ENCODE measurements around the gene MCF2L2.
"Not testable (repeated sequence)": the region's sequence is repeated elsewhere in the genome, so short reads cannot be mapped to it uniquely, and the experiment has no call there.

MCF2L2 gene, protein sequence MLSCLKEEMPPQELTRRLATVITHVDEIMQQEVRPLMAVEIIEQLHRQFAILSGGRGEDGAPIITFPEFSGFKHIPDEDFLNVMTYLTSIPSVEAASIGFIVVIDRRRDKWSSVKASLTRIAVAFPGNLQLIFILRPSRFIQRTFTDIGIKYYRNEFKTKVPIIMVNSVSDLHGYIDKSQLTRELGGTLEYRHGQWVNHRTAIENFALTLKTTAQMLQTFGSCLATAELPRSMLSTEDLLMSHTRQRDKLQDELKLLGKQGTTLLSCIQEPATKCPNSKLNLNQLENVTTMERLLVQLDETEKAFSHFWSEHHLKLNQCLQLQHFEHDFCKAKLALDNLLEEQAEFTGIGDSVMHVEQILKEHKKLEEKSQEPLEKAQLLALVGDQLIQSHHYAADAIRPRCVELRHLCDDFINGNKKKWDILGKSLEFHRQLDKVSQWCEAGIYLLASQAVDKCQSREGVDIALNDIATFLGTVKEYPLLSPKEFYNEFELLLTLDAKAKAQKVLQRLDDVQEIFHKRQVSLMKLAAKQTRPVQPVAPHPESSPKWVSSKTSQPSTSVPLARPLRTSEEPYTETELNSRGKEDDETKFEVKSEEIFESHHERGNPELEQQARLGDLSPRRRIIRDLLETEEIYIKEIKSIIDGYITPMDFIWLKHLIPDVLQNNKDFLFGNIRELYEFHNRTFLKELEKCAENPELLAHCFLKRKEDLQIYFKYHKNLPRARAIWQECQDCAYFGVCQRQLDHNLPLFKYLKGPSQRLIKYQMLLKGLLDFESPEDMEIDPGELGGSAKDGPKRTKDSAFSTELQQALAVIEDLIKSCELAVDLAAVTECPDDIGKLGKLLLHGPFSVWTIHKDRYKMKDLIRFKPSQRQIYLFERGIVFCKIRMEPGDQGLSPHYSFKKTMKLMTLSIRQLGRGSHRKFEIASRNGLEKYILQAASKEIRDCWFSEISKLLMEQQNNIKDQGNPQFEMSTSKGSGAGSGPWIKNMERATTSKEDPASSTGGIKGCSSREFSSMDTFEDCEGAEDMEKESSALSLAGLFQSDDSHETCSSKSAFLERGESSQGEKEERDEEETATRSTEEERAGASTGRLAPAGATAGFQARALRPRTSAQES

DNA sequence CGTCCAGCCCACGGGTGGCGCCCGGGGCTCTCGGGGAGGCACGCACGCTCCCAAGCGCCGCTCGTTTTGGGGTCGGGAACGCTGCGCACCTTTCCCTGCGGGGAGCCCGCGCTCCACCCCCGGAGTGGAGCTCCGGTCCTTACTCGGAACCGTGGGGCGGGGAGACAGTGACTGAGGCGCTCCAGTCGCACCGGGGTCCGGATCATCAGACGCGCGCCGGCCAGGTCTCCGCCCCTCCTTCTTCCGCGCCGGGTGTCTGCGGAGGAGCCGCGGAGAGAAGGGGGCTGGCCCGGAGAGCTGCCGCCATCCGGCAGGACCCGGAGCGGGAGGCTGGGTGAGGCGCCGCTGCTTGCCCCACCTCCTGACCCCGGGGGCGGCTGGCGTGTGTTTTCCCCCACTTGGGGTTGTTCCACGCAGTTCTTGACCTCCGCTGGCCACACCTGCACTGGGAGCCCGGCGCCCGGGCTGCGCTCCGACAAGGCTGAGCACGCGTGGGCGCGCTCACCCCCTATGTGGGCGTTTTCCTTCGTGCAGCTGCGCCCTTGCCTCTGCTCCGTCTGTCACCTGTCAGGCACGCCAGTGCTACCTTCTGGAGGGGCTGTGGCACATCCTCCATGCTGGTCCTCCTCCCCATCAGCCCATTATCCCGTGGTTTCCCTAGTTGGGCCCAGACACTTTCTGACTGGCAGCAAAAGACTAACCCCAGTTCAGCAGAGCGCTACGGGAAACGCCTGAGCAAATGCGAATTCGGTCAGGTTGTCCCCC, at the start of gene MCF2L2:
Gene MCF2L2, minus strand, starts transcription at position 173 of the 765 bp plus-strand sequence. CDS start 642 bp downstream, outside the sequence.
- DNase-seq, result peak; percentile 79

DNA sequence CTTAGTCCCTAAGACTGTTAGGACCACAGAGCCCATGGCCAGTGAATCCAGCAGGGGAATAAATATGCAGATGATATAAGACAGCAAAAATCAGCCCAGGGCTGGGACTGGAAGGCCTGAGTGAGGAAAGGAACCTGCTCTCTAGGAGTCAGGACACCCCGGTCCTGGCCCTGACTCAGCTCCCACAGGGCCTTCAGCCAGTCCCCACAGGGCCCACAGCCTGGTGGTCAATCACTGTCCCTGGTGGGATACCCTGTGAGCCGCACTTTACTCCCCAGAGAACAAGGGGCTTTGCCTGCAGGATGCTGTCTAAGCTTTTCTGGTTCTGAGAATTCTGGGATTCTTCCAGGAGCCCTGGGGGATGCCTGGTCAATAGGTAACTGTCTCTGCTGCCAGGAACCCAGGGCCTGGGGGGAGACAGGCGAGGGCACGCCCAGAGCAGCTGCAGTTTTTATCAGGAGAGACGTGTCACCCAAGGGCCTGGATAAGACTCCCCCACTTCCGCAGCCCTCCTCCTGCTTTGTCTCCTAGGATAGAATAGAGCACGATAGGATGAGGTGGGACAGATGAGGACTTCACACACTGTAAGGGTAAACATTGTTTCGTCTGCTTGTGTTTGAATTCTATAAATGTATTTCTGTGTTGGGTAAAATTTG, 49.5 kb upstream of the MCF2L2 start:
- no peak for DNase-seq

DNA sequence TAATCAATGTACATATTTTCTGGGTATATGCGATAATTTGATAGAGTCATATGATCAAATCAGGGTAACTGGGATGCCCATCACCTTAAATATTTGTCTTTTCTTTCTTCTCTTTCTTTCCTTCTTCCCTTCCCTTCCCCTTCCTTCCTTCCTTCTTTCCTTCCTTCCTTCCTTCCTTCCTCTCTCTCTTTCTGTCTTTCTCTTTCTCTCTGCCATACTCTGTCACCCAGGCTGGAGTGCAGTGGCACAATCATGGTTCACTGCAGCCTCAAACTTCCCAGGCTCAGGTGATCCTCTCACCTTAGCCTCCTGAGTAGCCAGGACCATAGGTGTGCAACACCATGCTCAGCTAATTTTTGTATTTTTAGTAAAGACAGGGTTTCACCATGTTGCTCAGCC, 47.3 kb upstream of the MCF2L2 start:
- not testable (repeated sequence) for DNase-seq

DNA sequence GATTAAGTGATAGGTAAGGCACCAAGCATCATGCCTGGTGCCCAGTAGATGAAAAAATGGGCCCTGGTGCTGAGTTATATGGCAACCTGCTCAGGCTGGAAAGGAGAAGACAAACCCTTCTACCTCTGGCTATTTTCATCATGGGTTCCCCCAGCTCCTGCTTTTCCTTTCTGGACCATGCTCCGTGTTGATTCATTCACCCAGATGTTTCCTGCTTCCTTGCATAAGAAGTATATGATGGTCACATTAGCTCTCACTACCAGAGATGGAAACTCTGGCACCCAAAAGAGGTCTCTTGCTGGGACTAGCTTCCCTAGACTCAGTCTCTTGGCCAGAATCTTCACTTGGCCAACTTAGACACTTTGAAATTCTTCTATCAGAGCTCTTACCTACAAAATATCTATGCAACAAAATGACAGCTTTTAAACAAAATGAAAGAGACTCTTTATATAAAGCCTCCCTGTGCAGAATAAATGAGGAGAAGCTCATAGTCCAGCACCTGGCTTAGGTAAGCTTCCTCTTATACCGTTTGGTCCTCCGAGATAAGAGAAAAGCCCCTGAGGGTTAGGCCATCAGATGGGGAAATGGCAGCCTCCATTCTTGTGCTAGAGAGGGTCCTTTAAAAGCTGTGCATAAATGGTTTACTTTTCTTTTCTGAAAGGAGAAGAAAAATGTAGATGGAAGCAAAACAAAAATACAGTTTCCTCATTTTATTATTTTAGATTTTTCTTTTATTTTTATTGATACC, 46.8 kb upstream of the MCF2L2 start:
- DNase-seq, result no peak

DNA sequence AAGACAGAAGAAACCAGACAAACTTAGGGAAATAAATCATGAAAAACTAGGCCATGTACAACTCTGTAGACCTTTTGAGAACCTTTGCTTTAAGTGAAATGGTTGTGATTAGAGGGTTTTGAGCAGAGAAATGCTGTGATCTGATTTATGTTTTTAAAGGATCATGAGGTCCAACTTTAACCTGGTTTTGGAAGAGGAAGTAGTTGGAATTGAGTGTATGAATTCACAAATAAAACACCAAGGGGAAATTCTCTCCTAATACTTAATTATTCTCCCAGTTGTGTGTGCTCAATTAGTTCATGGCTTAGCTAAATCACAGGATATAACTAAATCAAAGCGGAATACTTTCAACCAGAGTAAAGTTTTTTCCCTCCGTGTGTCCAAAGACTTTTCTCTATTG, 45.5 kb upstream of the MCF2L2 start:
- DNase-seq, result no peak

DNA sequence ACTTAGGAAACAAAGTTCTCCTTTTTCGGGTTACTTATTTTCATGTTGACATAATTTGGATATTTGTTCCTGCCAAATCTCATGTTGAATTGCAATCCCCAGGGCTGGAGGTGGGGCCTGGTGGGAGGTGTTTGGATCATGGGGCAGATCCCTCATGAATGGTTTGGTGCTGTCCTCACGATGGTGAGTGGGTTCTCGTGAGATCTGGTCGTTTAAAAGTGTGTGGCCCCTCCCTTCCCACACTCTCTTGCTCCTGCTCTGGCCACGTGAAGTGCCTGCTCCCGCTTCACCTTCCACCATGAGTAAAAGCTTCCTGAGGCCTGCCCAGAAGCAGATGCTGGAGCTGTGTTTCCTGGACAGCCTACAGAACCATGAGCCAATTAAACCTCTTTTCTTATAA, 43.7 kb upstream of the MCF2L2 start:
- DNase-seq, result no peak

DNA sequence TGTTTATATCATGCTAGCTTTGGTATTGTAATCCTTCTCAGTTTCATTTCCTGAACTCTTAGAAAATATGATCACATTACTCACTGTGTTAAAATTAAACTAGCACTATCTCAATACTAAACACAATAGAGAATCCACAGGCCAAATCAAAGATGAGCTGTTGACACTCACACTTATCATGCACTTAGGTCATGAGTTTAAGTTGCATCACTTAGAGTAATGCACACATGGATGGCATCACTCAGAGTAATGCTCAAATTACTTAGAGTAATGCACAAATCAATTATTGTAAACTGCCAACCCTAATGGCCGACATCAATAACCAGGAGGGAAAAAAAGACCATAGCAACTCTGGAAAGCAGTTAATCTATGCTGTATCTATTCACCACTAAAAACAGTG, 40.0 kb upstream of the MCF2L2 start:
- no peak for DNase-seq

DNA sequence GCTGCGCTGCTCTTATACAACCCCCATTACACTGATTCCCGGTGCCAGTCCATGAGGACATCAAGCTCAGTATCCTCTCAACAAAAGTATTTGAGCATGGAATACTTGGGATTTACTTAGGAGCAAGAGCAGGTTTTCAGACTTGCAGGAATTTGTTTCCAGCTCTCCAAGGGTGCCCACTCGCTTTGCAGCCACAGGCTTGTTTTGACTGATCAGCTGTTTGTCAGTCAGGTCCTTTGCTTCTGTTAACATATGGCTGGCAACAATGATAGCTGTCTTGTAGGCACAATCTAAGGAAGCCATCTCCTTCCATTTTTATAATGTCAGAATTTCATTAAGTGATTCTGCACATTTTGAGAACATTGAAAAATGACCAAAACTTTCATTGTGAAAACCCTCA, 38.2 kb upstream of the MCF2L2 start:
- DNase-seq, result no peak

DNA sequence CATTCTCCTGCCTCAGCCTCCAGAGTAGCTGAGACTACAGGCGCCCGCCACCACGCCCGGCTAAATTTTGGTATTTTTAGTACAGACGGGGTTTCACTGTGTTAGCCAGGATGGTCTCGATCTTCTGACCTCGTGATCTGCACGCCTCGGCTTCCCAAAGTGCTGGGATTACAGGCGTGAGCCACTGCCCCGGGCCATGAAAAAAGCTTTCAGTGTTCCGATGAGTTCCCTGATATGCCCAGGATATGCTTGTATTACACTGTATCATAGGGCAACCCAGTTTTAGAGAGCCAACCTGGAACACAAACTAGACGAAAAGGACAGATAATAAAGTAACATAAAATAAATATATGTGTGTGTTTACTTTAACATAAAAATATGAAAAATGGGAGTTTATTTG, 37.3 kb upstream of the MCF2L2 start:
- DNase-seq, result not testable (repeated sequence)

DNA sequence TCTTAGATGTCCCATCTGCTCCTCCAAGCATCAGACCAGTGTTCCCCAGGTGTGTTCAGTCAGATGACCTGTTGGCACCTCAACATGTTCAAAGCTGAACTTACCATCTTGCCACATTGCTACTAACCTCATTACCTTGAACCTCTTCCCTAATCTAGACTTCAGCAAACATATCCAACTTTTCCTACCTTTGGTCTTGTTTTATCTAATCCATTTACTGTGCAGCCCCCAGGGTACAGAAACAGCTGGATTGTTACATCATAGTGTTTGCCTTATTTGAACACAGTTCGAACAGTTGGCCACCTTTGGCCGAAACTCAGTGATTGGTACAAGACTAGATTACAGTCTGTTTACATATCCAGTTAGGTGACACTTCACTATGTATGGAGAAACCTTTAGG, 36.1 kb upstream of the MCF2L2 start:
- DNase-seq, result no peak

DNA sequence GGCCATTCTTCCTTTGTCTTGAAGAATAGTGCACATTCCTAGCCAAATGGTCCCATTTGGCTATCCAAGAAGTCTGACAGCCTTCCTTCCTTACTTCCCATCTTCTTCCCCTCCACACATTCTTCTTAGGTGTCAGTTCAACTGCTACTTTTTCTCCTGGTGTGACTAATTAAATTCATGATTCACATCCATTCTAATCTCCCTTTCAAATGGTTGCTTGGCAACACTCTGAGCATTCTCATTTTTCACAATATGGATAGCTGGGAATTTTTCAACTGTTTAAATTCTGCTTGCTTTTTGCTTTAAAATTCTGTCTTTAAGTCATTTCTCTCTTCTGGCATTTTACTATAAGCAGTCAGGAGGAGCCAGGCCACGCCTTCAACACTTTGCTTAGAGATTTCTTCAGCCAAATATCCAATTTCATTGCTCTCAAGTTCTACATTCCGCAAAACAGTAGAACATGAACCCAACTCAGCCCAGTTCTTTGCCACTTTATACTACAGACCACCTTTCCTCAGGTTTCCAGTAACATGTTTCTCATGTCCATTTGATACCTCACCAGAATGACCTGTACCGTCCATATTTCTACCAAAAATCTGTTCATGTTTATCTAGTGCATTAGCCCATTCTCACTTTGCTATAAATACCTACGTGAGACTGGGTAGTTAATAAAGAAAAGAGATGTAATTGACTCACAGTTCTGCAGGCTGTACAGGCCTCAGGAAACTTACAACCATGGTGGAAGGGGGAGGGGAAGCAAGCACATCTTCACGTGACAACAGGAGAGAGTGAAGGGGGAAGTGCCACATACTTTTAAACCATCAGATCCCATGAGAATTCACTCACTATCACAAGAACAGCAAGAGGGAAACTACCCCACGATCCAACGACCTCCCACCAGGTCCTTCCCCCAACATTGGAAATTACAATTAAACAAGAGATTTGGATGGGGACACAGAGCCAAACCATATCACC, 31.9 kb upstream of the MCF2L2 start:
- DNase-seq, result no peak

DNA sequence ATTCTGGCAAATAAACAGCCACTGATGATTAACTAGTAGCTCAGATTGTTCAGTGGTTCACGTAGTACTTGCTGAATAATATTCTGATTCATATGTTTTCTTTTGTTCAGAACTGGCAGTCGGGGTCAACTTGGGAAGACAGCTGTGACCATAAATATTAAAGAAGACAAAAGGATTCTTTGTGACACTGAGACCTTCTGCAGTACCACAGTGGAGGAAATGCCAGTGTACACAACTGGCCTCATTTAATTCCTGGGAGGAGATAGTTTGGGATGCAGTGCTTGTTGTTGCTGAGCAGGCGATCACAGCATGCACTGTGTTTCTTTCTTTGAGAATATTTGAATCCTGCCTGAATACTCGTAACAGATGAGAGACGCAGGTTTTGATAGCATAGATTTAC, 26.7 kb upstream of the MCF2L2 start:
- no peak for DNase-seq

DNA sequence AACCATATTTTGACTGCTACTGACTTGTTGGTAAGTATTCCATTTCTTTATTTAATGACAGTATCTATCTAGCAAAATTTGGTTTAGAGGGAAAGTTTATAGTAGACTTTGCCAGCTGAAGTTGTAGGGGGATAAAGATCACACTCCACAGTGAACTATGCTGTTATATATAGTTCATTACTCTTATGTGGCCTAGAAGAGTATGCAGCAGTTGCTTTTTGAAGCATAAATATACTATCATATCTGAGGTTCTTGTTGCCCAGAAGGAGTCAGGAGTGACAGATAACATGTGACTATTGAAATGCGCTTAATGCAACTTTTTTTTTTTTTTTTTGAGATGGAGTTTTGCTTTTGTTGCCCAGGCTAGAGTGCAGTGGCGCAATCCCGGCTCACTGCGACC, 25.6 kb upstream of the MCF2L2 start:
- no peak for DNase-seq

DNA sequence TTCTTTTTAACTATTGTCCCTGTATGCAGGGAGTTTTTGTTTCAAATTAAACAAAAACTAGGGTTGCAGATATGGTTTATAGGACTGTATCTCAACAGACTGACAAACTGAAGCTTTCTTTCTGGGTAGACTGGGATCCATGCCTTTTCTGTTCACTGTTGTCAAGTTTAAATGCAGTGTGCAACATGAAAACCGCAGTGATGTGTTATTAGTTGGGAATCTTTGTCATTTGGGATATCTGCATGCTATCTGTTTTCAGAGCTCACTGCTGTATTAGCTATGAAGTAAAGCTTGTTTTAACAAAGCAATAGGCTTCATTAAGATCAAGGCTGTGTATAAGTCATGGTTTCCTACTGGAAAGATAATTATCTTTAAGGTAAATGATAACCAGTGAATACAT, 21.4 kb upstream of the MCF2L2 start:
- no peak for DNase-seq

DNA sequence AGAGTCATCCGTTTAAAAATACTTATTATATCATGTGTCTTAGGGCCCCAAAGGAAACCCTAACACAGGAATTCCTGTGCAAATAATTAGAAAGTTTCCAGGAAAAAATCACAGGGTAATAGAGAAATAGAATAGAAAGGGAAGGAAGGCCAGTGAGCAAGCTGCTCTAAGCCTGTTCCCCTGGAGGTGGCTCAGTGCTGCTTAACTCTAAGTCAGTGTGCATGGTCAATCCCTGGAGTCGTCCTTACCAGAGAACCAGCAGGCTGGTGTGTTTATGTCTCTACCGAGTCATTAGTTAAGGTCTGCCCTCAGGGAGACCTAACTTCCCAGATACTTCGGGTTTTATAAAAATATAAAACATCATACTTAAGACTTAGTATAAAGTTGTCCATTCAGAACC, 21.0 kb upstream of the MCF2L2 start:
- DNase-seq, result no peak

DNA sequence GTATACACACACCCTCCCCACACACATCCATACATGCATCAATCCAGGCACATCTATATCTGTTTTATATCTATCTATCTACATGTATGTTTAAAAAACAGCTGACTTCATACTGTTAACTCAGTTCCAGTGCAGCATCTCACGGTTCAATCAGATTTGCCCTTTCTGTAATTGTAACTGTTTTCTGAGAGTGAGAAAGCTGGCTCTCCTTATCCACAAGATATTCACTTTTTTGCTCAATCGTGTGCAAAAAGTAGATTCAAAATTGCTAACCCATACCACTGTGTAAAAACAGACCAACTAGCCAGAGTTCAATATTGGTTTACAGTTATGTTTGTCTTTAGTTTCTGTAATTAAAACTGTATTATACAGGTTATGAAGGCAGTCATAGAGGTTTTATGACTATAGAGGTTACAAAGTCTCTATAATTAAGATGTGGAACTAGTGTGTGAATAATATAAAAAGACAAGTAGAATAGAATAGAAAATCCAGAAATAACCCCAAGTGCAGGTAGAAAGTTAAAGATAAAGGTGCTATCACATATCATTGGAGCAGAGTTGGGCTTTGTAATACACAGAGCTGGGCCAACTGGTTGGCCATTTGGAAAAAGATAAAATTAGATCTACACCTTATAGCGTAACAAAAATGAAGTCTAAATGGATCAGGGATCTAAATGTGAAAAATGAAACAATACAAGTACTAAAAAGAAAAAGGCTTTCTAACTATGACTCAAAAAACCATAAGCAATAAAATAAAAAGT, 20.1 kb upstream of the MCF2L2 start:
- DNase-seq, result no peak

DNA sequence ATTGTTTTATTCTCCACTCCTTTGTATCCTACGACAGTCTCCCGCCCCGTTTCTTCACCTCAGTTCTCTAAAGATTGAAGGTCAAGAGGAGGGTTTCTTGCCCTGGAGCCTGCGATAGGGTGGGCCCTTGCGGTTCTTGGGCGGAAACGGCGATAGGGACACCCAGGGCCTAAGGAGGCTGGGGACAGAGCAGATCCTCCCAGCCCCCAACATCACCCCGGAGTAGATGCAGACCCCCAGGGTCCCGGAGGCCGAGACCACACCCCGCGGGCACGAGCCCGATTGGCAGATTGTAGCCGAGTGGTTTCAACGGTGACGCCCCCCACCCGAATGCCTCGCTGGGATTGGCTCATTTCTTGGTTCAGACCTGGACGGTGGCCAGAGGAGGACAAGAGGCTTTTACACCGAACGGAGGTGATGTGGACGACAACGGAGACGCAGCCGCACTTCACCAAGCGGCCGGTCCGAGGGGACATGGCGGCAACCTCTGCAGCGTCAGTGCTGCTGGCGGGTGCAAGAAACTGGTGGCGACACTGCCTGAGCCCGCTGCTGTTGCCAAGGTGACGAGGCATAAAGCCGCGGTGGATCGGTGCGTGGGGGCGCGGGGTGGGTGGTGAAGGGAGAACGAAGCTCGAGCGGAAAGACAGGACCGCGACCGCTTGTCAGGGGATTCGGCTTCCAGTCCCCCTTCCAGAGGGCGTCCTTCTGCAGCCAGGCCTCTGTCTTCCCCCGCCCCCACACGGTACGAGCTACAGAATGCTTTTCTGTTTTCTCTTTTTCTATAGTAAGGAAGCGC, 19.0 kb upstream of the MCF2L2 start:
- DNase-seq, result peak; percentile 74

DNA sequence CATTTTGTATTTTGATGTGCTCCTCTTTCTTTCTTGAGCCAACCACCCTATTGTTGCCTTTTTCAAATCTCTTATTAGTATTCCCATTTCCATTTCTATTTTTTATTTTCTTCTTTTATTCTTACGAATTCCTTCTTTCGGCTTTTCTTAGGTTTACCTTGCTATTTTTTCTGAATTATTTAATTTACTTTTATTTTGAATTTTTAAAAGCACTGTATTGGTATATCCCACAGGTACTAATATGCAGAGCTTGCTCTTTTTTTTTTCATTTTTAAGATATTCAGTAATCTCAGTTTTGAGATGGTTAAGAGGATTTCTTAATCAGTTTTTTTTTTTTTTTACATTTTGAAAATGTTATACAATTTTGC, 18.4 kb upstream of the MCF2L2 start:
- DNase-seq, result no peak

DNA sequence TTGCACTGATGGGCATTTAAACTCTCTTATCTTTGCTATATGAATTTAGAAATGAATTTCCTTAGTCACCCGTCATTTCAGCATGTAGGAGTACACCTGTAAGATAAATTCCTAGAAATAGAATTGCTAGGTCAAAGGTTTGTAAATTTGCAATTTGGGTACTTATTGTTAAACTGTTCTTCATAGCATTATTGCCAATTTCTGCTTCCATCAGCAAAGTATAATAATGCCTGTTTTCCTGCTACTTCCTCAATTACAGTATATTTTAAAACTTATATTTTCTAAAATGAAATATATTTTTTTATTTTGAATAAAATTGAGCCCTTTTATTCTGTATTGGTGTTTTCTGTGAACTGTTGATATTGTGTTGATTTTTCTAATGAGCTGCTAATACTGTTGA, 16.3 kb upstream of the MCF2L2 start:
- no peak for DNase-seq

Measured in CD4-positive, alpha-beta T cell treated with Interleukin-10 for 1 hour (primary cell).